AG09309 (cell line): Measurements from ENCODE around the gene KIF21B.

ENCODE experiments used
- DNase-seq: peaks from one replicate; pipeline ENCODE4 v3.0.0-alpha.2; 2010; ENCODE audit warnings: low read depth
- H3K4me3 ChIP-seq: 2 replicates; pipeline ENCODE4 v1.5.1; 2011; ENCODE audit warnings: mild to moderate bottlenecking, low read depth, low read length, moderate library complexity; ENCODE audit not compliant: control insufficient read depth
- TF ChIP-seq, protein P1 (sequence below): IDR thresholded peaks from 2 replicates; pipeline ENCODE4 v1.5.1; 2011; ENCODE audit warnings: mild to moderate bottlenecking, low read depth, low read length, inconsistent platforms; ENCODE audit not compliant: insufficient read depth, control insufficient read depth; ENCODE audit errors: missing control alignments

KIF21B gene

DNA sequence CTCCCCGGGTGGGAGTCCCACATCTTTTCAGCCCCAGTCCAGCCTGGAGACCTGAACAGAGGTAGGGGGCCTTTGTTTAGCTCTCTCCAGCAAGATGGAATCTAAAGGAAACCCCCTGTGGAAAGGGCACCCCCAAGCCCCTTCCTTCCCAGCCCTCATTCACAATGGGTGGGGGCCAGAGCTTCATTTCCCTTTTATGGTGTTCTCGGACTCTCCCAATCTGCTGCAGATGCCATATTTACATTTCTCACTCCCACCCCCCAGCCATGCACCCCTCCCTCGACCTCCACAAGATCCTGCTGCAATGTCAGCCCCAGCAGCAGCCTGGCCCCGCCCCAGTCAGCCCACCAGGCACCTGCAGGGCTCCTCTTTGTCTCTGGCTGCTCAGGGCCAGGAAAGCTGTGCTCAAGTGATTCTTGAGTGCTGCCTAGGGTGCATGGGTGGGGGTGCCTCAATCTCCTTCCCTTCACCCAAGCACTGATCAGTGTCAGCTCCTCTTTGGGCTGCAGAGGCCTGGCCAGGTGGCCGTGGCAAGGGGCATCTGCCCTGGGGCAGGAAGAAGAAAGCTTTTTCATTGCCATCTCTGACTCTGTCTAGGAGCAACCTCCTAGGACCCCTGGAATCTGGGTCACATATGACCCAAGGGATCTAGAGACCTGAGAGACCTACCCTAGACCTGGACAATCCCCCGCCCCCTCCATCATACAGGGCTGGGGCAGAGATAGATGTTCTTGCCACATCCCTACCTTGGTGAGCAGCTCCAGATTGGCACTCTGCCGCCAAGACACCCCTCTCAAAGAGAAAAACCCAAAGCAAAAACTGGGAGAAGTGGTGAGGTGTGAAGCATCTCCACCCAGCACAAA is 1.7 kb downstream of the KIF21B start:
- TF ChIP-seq, protein P1, sequence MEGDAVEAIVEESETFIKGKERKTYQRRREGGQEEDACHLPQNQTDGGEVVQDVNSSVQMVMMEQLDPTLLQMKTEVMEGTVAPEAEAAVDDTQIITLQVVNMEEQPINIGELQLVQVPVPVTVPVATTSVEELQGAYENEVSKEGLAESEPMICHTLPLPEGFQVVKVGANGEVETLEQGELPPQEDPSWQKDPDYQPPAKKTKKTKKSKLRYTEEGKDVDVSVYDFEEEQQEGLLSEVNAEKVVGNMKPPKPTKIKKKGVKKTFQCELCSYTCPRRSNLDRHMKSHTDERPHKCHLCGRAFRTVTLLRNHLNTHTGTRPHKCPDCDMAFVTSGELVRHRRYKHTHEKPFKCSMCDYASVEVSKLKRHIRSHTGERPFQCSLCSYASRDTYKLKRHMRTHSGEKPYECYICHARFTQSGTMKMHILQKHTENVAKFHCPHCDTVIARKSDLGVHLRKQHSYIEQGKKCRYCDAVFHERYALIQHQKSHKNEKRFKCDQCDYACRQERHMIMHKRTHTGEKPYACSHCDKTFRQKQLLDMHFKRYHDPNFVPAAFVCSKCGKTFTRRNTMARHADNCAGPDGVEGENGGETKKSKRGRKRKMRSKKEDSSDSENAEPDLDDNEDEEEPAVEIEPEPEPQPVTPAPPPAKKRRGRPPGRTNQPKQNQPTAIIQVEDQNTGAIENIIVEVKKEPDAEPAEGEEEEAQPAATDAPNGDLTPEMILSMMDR: no peak
- no peak for DNase-seq
- no peak overlapping the region for H3K4me3 ChIP-seq

DNA sequence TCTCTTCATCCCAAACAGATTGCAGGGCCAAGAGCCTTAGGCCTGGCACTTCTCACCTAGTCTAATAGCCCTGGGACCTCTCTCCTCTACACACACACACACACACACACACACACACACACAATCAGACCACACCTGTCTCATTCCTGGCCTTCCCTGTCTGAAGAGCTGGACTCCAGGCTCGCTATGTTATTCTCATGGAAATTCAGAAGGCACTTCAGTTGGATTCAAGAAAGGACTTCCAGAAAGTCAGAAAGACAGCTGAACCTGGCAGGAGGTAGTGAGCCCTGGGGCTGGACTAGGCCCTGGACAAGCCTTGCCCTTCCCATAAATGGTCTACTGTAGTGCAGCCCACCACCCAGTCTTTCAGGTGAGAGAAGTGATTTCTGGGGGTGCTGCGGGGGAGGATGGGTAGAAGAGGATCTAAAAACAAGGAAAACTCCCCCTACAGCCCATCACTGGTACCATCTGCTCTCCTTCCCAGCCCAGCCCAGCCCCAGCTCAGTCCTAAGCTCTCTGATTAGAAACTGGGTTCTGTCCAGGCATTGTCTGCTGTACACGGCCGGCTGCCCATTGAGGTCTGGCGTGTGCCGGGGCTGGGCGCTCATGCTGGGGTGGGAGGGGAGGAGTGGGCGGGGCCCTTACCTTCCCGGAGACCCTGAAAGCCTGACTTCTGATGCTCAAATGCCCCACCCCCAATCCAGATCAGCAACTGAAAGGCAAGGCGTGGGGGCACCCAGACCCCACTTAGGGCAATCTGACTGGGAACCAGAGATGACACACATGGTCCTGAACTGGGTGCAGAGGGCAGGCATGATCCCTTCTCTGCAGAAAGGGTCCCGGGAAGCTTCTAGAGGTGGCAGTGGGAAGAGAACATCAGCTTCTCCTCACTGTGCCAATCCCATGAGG is 2.5 kb downstream of the KIF21B start:
- TF ChIP-seq, protein P1: peak; percentile 25
- no peak for DNase-seq
- H3K4me3 ChIP-seq: no peak overlapping the region

GRCh38 chr1:201020040-201020591 is 3.4 kb downstream of the KIF21B start:
- TF ChIP-seq, protein P1: no peak
- DNase-seq: no peak
- no peak overlapping the region for H3K4me3 ChIP-seq

GRCh38 chr1:201019321-201019977 is 4.1 kb downstream of the KIF21B start:
- H3K4me3 ChIP-seq: no peak overlapping the region
- DNase-seq: no peak
- TF ChIP-seq, protein P1: no peak

DNA sequence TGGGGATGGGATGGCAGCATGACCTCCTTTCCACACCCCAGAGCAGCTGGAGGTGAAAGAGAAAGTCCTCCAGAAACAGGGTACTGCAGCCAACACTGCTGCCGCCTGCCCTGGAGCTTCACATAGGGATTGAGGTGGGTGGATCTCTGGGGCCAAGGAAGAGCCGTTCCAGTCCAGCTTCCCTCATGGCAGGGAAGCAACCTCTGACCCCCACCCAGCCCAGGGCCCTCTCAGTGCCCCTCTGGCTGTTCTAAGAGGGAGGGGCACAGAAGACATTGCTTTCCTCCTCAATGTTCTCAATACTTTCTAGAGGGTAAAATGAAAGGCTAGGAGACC is 5.7 kb downstream of the KIF21B start:
- no peak for DNase-seq
- no peak overlapping the region for H3K4me3 ChIP-seq
- TF ChIP-seq, protein P1: no peak
